Astrocyte of the cerebellum (primary cell): ENCODE results near the gene CENPP.

Experiments
- DNase-seq: peaks from one replicate; pipeline ENCODE4 v3.0.0-alpha.2; 2011; ENCODE audit warnings: low read depth
- H3K4me3 ChIP-seq: 2 replicates; pipeline ENCODE4 v1.5.1; 2011; ENCODE audit warnings: mild to moderate bottlenecking, low read depth, low read length, moderate library complexity
- in situ Hi-C: cut with HindIII; loops from 2 replicates; pipeline ENCODE4 v1.10.0; 2017; ENCODE audit warnings: low sequenced_read_pairs
- TF ChIP-seq, protein P1 (sequence below): IDR thresholded peaks from 2 replicates; pipeline ENCODE4 v1.5.1; 2012; ENCODE audit warnings: low read length, low read depth, moderate library complexity, mild to moderate bottlenecking; ENCODE audit errors: missing control alignments

The CENPP gene

DNA sequence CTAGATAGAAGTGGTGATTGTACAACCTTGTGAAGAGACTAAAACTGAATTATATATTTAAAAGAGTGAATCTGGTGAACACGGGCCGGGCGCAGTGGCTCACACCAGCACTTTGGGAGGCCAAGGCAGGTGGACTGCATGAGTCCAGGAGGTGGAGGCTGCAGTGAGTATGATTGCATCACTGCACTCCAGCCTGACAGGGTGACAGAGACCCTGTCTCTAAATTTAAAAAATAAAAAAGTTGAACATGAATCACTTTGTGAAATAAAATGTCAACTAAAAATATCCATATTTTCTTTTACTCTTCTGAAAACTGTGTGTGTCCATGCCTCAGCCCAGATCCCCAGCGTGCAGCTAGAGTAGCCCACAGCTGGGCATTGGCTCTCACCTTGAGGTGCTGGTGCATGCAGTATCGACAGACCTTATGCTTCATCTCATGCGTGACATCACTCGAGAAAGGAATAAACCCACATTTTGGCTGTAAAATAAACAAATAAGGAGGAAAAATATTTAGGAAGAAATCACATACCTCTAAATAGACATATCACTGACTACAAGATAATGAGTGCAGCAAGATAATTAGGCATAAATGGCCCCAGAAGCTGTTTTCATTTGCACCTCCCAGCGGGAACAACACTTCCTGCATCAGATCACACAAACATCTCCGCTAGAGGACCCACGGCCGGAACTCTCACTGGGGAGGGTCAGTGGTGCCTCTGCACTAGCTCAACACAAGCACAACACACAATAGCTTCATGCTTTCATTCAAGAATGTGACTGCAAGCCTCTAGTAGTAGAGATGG lies 322.1 kb downstream of the CENPP start:
- TF ChIP-seq, protein P1, sequence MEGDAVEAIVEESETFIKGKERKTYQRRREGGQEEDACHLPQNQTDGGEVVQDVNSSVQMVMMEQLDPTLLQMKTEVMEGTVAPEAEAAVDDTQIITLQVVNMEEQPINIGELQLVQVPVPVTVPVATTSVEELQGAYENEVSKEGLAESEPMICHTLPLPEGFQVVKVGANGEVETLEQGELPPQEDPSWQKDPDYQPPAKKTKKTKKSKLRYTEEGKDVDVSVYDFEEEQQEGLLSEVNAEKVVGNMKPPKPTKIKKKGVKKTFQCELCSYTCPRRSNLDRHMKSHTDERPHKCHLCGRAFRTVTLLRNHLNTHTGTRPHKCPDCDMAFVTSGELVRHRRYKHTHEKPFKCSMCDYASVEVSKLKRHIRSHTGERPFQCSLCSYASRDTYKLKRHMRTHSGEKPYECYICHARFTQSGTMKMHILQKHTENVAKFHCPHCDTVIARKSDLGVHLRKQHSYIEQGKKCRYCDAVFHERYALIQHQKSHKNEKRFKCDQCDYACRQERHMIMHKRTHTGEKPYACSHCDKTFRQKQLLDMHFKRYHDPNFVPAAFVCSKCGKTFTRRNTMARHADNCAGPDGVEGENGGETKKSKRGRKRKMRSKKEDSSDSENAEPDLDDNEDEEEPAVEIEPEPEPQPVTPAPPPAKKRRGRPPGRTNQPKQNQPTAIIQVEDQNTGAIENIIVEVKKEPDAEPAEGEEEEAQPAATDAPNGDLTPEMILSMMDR: no peak
- no peak for DNase-seq
- in situ Hi-C loops: no loop called here
- no peak overlapping the region for H3K4me3 ChIP-seq

- in situ Hi-C loops: no loop called here
- TF ChIP-seq, protein P1: no peak
- no peak overlapping the region for H3K4me3 ChIP-seq
- DNase-seq: no peak
Measured at GRCh38 chr9:92648474-92648971, 322.8 kb downstream of the CENPP start.

GRCh38 chr9:92649007-92649406 lies 323.3 kb downstream of the CENPP start:
- in situ Hi-C loops: no loop called here
- H3K4me3 ChIP-seq: no peak overlapping the region
- TF ChIP-seq, protein P1: no peak
- DNase-seq: no peak

DNA sequence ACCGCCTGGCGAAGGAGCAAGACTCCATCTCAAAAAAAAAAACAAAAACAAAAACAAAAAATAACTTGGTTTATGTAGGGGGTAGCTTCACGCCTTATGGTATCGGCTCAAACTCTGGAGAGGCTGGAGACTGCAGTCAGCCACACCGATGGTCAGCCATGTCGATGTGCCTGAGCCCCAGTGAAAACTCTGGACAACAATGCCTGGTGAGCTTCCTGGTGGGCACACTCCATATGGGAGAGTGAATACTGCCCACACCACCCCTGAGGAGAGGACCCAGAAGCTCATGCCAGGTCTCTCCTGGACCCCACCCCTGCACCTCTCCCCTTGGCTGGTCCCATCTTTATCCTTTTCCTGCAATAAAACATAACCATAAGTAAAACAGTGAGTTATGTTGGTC lies 324.5 kb downstream of the CENPP start:
- TF ChIP-seq, protein P1: no peak
- DNase-seq: no peak
- in situ Hi-C loops: no loop called here
- H3K4me3 ChIP-seq: no peak overlapping the region

- TF ChIP-seq, protein P1: no peak
- no peak overlapping the region for H3K4me3 ChIP-seq
- in situ Hi-C loops: no loop called here
- peak; percentile 44 for DNase-seq
Measured at GRCh38 chr9:92650839-92651621, 325.3 kb downstream of the CENPP start.

DNA sequence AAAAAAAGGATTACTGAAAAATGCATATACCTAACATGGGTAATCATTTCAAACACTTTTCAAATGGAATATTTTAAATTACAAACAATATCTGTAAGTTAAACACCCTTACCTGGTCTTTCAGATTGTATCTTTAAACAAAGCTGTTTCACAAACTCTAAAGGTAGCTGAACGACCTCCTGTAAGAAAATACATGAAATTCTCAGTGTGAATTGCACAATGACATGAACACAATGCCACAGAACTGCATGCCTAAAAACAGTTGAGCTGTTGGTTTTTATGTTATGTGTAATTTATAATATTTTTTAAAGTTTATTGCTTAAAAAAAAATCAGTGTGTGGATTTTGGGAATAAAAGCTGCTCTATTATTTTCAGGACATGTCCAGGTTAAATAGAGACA lies 326.7 kb downstream of the CENPP start:
- in situ Hi-C loops: no loop called here
- H3K4me3 ChIP-seq: no peak overlapping the region
- TF ChIP-seq, protein P1: no peak
- DNase-seq: no peak
